Fibroblast of lung (primary cell): ENCODE measurements around the gene TREML4. TPM values are rescaled to one million over a fixed set of nuclear protein-coding genes. Genes with fewer than 3 reads are reported as not detected.

Source experiments
- DNase-seq, 2 donors: peaks; one replicate each; pipeline versions ENCODE4 v3.0.0 to v3.0.0-alpha.2; 2010; ENCODE audit warnings: low read depth in 2 of 2
- H2AFZ ChIP-seq: 2 replicates; pipeline ENCODE4 v1.5.1; 2012; ENCODE audit warnings: low read length, control low read depth, inconsistent platforms
- H3K27ac ChIP-seq: 2 replicates; pipeline ENCODE4 v1.5.1; 2011; ENCODE audit warnings: low read length, control low read depth; ENCODE audit not compliant: insufficient read depth
- H3K27me3 ChIP-seq: 2 replicates; pipeline ENCODE4 v1.5.1; 2011; ENCODE audit warnings: mild to moderate bottlenecking, low read length; ENCODE audit not compliant: control insufficient read depth, insufficient read depth
- H3K36me3 ChIP-seq: 2 replicates; pipeline ENCODE4 v1.5.1; 2011; ENCODE audit warnings: low read length; ENCODE audit not compliant: control insufficient read depth, insufficient read depth
- H3K4me1 ChIP-seq: 2 replicates; pipeline ENCODE4 v1.5.1; 2011; ENCODE audit warnings: low read length; ENCODE audit not compliant: control insufficient read depth, insufficient read depth; ENCODE audit errors: extremely low read depth
- H3K4me2 ChIP-seq: 2 replicates; pipeline ENCODE4 v1.5.1; 2011; ENCODE audit warnings: low read length, control low read depth; ENCODE audit not compliant: insufficient read depth; ENCODE audit errors: extremely low read depth
- H3K4me3 ChIP-seq, 4 experiments: fragments of 200-600 bp in 1 of 4; sonication (generic) in 1 of 4; replicated peaks in 1 of 4; 2 replicates each; pipeline ENCODE4 v1.5.1; 2011 to 2016; ENCODE audit warnings: low read length in 4 of 4, low read depth in 3 of 4, mild to moderate bottlenecking in 3 of 4, control low read depth in 2 of 4, inconsistent platforms in 1 of 4, mixed read lengths in 1 of 4; ENCODE audit not compliant: insufficient read depth in 1 of 4; ENCODE audit errors: control extremely low read depth in 1 of 4
- H3K79me2 ChIP-seq: 2 replicates; pipeline ENCODE4 v1.5.1; 2012; ENCODE audit warnings: mild to moderate bottlenecking, low read length, inconsistent platforms; ENCODE audit not compliant: control insufficient read depth, insufficient read depth
- H3K9ac ChIP-seq: 2 replicates; pipeline ENCODE4 v1.5.1; 2011; ENCODE audit warnings: mild to moderate bottlenecking, low read length, control low read depth; ENCODE audit not compliant: insufficient read depth
- H3K9me3 ChIP-seq: 2 replicates; pipeline ENCODE4 v1.5.1; 2012; ENCODE audit warnings: low read depth, low read length; ENCODE audit not compliant: control insufficient read depth, insufficient read depth
- H4K20me1 ChIP-seq: 2 replicates; pipeline ENCODE4 v1.5.1; 2011; ENCODE audit warnings: low read length; ENCODE audit not compliant: control insufficient read depth, insufficient read depth; ENCODE audit errors: extremely low read depth
- CTCF ChIP-seq, 2 donors: IDR thresholded peaks in 1 of 2; conservative IDR thresholded peaks in 1 of 2; 1 replicate in 1 of 2; 2 replicates in 1 of 2; pipeline ENCODE4 v1.5.1; 2011 to 2012; ENCODE audit warnings: low read length in 2 of 2, control low read depth in 1 of 2, inconsistent platforms in 1 of 2, low read depth in 1 of 2, mild to moderate bottlenecking in 1 of 2
- EZH2 ChIP-seq: IDR thresholded peaks from 2 replicates; pipeline ENCODE4 v1.5.1; 2012; ENCODE audit warnings: low read length, control low read depth, mild to moderate bottlenecking; ENCODE audit errors: missing control alignments
- polyA plus RNA-seq, 2 donors: library from polyadenylated mRNA; depleted of rRNA in 1 of 2; stranded (reverse) in 1 of 2; unstranded in 1 of 2; fragments of >200 nt; gene quantifications; 2 replicates each; pipeline ENCODE4 v1.2.1, GENCODE V29; 2011 to 2012; ENCODE audit warnings: missing spikeins in 1 of 2
- total RNA-seq: library from RNA; depleted of rRNA; stranded (reverse); fragments of >200 nt; gene quantifications from 2 replicates; pipeline ENCODE4 v1.2.1, GENCODE V29; 2014

Gene TREML4
- total and polyA plus RNA-seq, 2 donors (not counting 1 experiment from before 2014, with no cell fraction given), result not detected

- Histone ChIP-seq H3K4me1 (no peaks in the 10 kb centered on the region), H3K79me2 (no peaks in the 10 kb centered on the region), H2AFZ (no peak overlapping the region), H4K20me1 (no peaks in the 10 kb centered on the region), H3K9ac (no peak overlapping the region), H3K36me3 (no peaks in the 10 kb centered on the region), H3K27ac (no peak overlapping the region), H3K4me3 (no peak overlapping the region), H3K9me3 (no peaks in the 10 kb centered on the region), H3K27me3 (no peaks in the 10 kb centered on the region), H3K4me2 (no peak overlapping the region)
- TF ChIP-seq EZH2, result no peak
- TF ChIP-seq CTCF (conservative IDR thresholded peaks at IDR 0.05 in 1 of 2, IDR thresholded peaks at IDR 0.05 in 1 of 2; ENCODE audit: low read depth in 1 of 2, low read length in 2 of 2), result no peak
- DNase-seq, result no peak
These were observed 1.6 kb downstream of the TREML4 start for GRCh38 chr6:41229721-41230120.

- Histone ChIP-seq H3K27me3 (no peaks in the 10 kb centered on the region), H3K4me2 (no peak overlapping the region), H3K36me3 (no peaks in the 10 kb centered on the region), H4K20me1 (no peaks in the 10 kb centered on the region), H3K4me1 (no peaks in the 10 kb centered on the region), H3K4me3 (no peak overlapping the region), H3K9ac (no peak overlapping the region), H3K79me2 (no peaks in the 10 kb centered on the region), H2AFZ (no peak overlapping the region), H3K27ac (no peak overlapping the region), H3K9me3 (no peaks in the 10 kb centered on the region)
- no peak for DNase-seq
- TF ChIP-seq EZH2, result no peak
- TF ChIP-seq CTCF (conservative IDR thresholded peaks at IDR 0.05 in 1 of 2, IDR thresholded peaks at IDR 0.05 in 1 of 2; ENCODE audit: low read depth in 1 of 2, low read length in 2 of 2), result no peak
These were observed 3.1 kb downstream of the TREML4 start for GRCh38 chr6:41231246-41231645.

- Histone ChIP-seq H3K4me3 (no peak overlapping the region), H4K20me1 (no peaks in the 10 kb centered on the region), H3K4me2 (no peak overlapping the region), H3K9ac (no peak overlapping the region), H3K27me3 (no peaks in the 10 kb centered on the region), H3K9me3 (no peaks in the 10 kb centered on the region), H3K79me2 (no peaks in the 10 kb centered on the region), H3K27ac (no peak overlapping the region), H3K36me3 (no peaks in the 10 kb centered on the region), H3K4me1 (no peaks in the 10 kb centered on the region), H2AFZ (no peak overlapping the region)
- TF ChIP-seq CTCF (conservative IDR thresholded peaks at IDR 0.05 in 1 of 2, IDR thresholded peaks at IDR 0.05 in 1 of 2; ENCODE audit: low read depth in 1 of 2, low read length in 2 of 2), result no peak
- no peak for TF ChIP-seq EZH2
- no peak for DNase-seq
These were observed 4.5 kb downstream of the TREML4 start for GRCh38 chr6:41232667-41233066.
